Fibroblast of the aortic adventitia (primary cell): ENCODE measurements around the gene GLOD4. TPM values are rescaled to one million over a fixed set of nuclear protein-coding genes. Genes with fewer than 3 reads are reported as not detected.
"Not testable (repeated sequence)": the region's sequence is repeated elsewhere in the genome, so short reads cannot be mapped to it uniquely, and the experiment has no call there.

Source experiments
- DNase-seq: peaks from one replicate; pipeline ENCODE4 v3.0.0-alpha.2; 2010; ENCODE audit warnings: low read depth
- H3K4me3 ChIP-seq: 2 replicates; pipeline ENCODE4 v1.5.1; 2011; ENCODE audit warnings: low read depth, mild to moderate bottlenecking, control low read depth, low read length, moderate library complexity
- total RNA-seq: library from RNA; depleted of rRNA; stranded (reverse); fragments of >200 nt; gene quantifications from 2 replicates; pipeline ENCODE4 v1.2.3, GENCODE V29; 2012; ENCODE audit warnings: low replicate concordance
- TF ChIP-seq, protein P1 (sequence below): IDR thresholded peaks from 2 replicates; pipeline ENCODE4 v1.5.1; 2011; ENCODE audit warnings: mild to moderate bottlenecking, low read length, control low read depth, inconsistent platforms; ENCODE audit not compliant: insufficient read depth

The GLOD4 gene
- total RNA-seq, 1 donor, result 49.9 TPM

DNA sequence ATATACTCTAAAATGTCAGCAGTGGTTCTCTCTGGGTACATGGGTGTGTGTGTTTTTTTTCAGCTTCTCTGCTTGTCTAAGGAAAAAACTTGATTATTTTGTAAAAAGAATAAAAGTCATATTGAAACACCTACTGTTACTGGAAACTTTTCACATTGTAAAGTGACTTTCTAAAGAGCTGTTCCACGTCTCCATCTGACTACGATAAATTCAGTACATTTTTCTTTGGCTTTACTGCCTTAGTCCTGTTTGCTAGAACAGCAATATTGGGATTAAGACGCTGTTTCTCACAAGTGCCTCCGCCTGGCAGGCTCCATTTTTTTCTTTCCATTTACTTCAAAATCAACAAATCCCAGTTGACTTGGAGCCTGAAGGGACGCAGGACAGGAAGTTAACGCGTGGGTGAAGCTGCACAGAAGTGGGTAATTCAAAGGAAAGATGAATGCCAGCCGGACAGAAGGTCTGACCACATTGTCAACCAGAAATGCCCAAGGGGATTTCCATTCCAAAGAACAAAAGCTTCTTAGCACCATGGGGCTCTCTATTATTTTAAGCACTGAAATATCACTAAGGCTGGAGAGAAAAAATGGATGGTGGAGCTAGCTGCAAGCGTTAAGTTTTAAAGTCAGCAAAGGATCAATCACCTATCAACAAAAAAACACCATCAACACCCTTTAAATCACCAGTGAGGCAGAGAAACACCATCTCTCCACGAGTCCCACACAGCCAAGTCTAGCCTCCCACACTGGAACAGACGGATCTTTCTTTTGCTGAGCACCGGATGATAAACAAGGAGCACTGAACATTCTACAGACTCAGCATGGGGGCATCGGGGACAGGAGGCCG, 8.4 kb downstream of the GLOD4 start:
- TF ChIP-seq, protein P1, sequence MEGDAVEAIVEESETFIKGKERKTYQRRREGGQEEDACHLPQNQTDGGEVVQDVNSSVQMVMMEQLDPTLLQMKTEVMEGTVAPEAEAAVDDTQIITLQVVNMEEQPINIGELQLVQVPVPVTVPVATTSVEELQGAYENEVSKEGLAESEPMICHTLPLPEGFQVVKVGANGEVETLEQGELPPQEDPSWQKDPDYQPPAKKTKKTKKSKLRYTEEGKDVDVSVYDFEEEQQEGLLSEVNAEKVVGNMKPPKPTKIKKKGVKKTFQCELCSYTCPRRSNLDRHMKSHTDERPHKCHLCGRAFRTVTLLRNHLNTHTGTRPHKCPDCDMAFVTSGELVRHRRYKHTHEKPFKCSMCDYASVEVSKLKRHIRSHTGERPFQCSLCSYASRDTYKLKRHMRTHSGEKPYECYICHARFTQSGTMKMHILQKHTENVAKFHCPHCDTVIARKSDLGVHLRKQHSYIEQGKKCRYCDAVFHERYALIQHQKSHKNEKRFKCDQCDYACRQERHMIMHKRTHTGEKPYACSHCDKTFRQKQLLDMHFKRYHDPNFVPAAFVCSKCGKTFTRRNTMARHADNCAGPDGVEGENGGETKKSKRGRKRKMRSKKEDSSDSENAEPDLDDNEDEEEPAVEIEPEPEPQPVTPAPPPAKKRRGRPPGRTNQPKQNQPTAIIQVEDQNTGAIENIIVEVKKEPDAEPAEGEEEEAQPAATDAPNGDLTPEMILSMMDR, result no peak
- DNase-seq, result no peak
- no peak overlapping the region for H3K4me3 ChIP-seq

DNA sequence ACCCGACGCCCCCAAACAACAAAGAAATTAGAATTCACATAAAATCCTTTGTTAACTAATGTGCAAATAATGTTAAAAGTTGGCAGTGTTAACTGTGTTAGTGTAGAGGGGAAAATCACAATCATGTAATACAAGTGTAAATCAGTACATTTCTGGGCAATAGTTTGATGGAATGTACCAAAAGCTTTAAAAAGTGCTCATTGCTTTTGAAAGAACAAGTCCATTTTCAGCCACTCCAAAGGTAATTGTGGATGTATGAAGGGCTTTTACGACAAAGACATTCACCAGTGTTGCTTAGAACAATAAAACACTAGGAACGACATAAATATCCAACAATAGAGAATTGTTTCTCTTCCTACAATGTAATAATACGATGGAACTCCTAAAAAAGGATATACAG, 9.1 kb downstream of the GLOD4 start:
- TF ChIP-seq, protein P1, result no peak
- DNase-seq, result no peak
- H3K4me3 ChIP-seq, result no peak overlapping the region

DNA sequence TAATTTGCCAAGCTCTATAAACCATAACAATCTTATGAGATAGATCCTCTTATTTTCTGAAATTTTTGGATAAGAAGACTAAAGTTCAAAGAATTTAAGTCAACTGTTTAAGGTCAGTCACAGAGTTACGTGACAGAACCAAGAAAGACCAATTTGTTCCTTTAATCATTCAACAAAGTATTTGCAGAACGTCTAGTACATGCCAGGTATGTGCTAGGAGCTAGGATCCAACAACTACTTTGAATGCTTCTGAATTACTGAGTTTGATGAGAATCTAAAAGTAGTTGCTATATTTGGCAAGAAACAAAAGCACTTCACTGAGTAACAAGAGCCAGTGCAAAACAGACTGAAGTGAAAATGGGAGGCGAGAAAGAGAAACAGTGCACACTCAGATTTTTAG, 15.0 kb downstream of the GLOD4 start:
- no peak overlapping the region for H3K4me3 ChIP-seq
- DNase-seq, result no peak
- TF ChIP-seq, protein P1, result no peak

DNA sequence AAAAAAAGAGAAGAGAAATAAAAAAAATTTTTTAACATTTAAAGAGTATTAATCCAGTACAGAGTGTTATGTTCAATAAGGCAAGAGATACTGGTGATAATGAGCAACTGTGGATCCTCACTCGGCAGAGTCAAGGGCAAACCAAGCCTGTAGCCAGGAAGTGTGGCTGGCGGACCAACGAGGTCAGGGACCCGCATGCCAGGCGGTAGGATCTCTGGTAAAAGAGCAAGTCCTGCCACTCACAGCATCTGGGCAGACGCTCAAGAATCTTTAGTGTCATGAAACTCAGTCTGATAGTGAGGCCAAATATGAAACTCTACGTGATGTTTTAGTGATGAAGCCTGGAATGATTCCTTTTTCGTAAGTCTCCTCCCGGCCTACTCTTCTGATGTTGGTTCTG, 21.7 kb downstream of the GLOD4 start:
- no peak for DNase-seq
- TF ChIP-seq, protein P1, result no peak
- H3K4me3 ChIP-seq, result no peak overlapping the region

DNA sequence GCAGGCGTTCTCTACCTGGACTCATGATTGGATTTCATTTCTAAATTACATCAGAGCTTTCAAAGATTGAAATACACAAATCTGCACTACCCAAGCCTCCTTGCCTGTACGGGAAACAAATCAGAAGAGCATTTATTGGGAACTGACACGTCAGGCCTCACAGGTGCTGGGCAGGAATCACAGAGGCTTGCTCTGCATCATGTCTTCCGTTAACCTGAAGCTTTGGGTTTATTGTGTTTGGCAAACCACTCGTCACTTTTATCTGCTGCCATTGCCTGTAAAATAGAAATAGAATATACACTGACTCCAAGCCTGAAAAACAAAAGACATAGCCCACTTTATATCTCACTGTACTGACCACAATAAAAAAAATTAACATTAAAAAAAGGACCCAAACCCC, 22.1 kb downstream of the GLOD4 start:
- TF ChIP-seq, protein P1, result no peak

DNA sequence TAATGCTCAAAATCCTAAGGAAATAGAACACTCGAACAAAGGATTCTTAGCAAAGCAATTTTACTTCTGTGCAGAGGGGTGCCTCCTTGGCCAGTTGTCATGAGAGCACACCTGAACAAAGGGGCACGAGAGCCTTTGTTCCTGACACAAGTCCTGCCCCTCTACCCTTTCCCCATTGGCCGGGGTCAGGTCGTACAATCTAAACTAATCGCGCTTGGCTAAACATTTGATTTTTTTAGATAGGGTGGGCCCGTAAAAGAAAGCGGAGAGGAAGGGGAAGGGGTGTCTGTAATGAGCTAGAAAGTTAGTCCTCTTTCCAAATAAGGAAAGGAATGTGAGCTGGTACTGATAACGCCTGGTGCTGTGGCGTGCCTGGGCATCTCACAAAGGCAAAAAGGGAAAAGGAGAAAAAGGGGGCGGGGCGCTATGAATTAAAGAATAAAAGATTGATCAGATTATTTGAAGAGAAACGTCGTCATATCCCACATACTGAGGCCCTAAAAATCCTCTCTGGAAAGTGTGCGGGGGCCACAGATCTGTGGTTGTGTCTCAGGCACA, 26.0 kb downstream of the GLOD4 start:
- not testable (repeated sequence) for H3K4me3 ChIP-seq, DNase-seq

More for the DNA sequence above, 22.1 kb downstream of the GLOD4 start:
- H3K4me3 ChIP-seq, result no peak overlapping the region
- no peak for DNase-seq

DNA sequence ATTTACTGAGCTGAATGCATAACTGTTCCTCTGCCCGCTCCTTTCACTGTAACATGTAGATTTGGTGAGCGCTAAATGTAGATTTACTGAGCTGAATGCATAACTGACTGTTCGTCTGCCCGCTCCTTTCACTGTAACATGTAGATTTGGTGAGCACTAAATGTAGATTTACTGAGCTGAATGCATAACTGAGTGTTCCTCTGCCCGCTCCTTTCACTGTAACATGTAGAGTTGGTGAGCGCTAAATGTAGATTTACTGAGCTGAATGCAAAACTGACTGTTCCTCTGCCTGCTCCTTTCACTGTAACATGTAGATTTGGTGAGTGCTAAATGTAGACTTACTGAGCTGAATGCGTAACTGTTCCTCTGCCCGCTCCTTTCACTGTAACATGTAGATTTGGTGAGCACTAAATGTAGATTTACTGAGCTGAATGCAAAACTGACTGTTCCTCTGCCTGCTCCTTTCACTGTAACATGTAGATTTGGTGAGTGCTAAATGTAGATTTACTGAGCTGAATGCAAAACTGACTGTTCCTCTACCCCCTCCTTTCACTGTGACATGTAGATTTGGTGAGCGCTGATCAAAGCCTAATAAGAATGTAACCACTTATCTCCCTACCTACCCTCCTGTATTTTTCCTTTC, 26.6 kb downstream of the GLOD4 start:
- DNase-seq, H3K4me3 ChIP-seq: not testable (repeated sequence)

DNA sequence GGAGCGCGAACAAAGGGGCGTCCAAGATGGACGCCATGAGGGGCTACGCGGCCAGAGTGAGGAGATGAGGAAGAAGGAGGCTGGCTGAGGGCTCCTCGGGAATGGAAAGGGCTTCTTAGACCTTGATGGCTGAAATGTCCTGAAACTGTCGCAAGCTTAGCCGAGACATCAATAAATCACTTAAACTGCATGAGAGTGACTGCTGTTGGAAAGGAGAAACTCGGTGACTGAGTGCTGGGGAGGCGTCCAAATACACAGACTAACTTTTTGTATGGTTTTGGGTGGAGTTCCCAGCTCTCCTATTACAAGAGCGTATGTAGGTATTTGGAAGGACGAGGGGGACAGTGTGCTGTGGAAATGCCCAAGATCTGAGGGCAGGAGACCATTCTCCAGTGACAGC, 28.7 kb downstream of the GLOD4 start:
- no peak for DNase-seq
- no peak overlapping the region for H3K4me3 ChIP-seq
- TF ChIP-seq, protein P1, result no peak
